MG63 (cell line): ENCODE data around the gene FCRLB. TPM values are rescaled to one million over a fixed set of nuclear protein-coding genes. Genes with fewer than 3 reads are reported as not detected.
"Not testable (repeated sequence)": the region's sequence is repeated elsewhere in the genome, so short reads cannot be mapped to it uniquely, and the experiment has no call there.

Experiments used
- DNase-seq: peaks from one replicate; pipeline ENCODE4 v3.0.0-alpha.2; 2020
- H3K27me3 ChIP-seq: fragments of 250-450 bp; sonication (Bioruptor Pico); 2 replicates; pipeline ENCODE4 v1.5.1; 2020; ENCODE audit warnings: mild to moderate bottlenecking, moderate library complexity
- H3K36me3 ChIP-seq: fragments of 250-450 bp; sonication (Bioruptor Pico); 2 replicates; pipeline ENCODE4 v1.5.1; 2020; ENCODE audit warnings: mild to moderate bottlenecking, moderate library complexity
- H3K4me3 ChIP-seq: fragments of 250-450 bp; sonication (Bioruptor Pico); 2 replicates; pipeline ENCODE4 v1.5.1; 2020; ENCODE audit warnings: mild to moderate bottlenecking, moderate library complexity
- H3K9me3 ChIP-seq: fragments of 250-450 bp; sonication (Bioruptor Pico); 2 replicates; pipeline ENCODE4 v1.5.1; 2020; ENCODE audit warnings: mild to moderate bottlenecking, moderate library complexity
- total RNA-seq: library from RNA; depleted of rRNA; stranded (reverse); fragments of >200 nt; shearing (Covaris generic); gene quantifications from 2 replicates; pipeline ENCODE4 v1.2.3, GENCODE V29; 2014; ENCODE audit warnings: low replicate concordance; rRNA removed

The FCRLB gene
- total RNA-seq = 0.47 and 3.1 TPM in 2 replicates

- Histone ChIP-seq H3K27me3 (no peaks in the 10 kb centered on the region), H3K36me3 (no peaks in the 10 kb centered on the region), H3K4me3 (no peak within 1 kb of the TSS), H3K9me3 (no peaks in the 10 kb centered on the region)
- DNase-seq = no peak
Observed at GRCh38 chr1:161720956-161721737, at the start of gene FCRLB. Gene FCRLB, plus strand, starts transcription at chr1:161721544. Its CDS starts 1,129 bp downstream, at chr1:161722673.

GRCh38 chr1:161673437-161673836, 47.9 kb upstream of the FCRLB start:
- not testable (repeated sequence) for H3K4me3 ChIP-seq, H3K27me3 ChIP-seq, DNase-seq, H3K36me3 ChIP-seq, H3K9me3 ChIP-seq

- not testable (repeated sequence) for DNase-seq, H3K9me3 ChIP-seq, H3K4me3 ChIP-seq, H3K27me3 ChIP-seq, H3K36me3 ChIP-seq
Observed at GRCh38 chr1:161674447-161674846, 46.9 kb upstream of the FCRLB start.

GRCh38 chr1:161674908-161675307, 46.4 kb upstream of the FCRLB start:
- H3K4me3 ChIP-seq, DNase-seq, H3K27me3 ChIP-seq, H3K9me3 ChIP-seq, H3K36me3 ChIP-seq: not testable (repeated sequence)

GRCh38 chr1:161676441-161676840, 44.9 kb upstream of the FCRLB start:
- Histone ChIP-seq H3K27me3 (no peaks in the 10 kb centered on the region), H3K9me3 (no peaks in the 10 kb centered on the region), H3K4me3 (no peak overlapping the region), H3K36me3 (no peaks in the 10 kb centered on the region)
- no peak for DNase-seq

- no peaks in the 10 kb centered on the region for H3K9me3 ChIP-seq
- H3K4me3 ChIP-seq = no peak overlapping the region
- no peaks in the 10 kb centered on the region for H3K27me3 ChIP-seq
- no peak for DNase-seq
- H3K36me3 ChIP-seq = no peaks in the 10 kb centered on the region
Observed at GRCh38 chr1:161676958-161677689, 44.2 kb upstream of the FCRLB start.

- no peaks in the 10 kb centered on the region for H3K36me3 ChIP-seq
- H3K4me3 ChIP-seq = no peak overlapping the region
- no peak for DNase-seq
- no peaks in the 10 kb centered on the region for H3K9me3 ChIP-seq
- H3K27me3 ChIP-seq = peaks cover 7% of the 10 kb centered on the region
Observed at GRCh38 chr1:161678500-161678899, 42.8 kb upstream of the FCRLB start.

GRCh38 chr1:161681879-161682278, 39.5 kb upstream of the FCRLB start:
- no peak for DNase-seq
- Histone ChIP-seq H3K9me3 (no peaks in the 10 kb centered on the region), H3K4me3 (no peak overlapping the region), H3K36me3 (no peaks in the 10 kb centered on the region), H3K27me3 (peaks cover 23% of the 10 kb centered on the region)

GRCh38 chr1:161688946-161689345, 32.4 kb upstream of the FCRLB start:
- H3K27me3 ChIP-seq = peaks cover 13% of the 10 kb centered on the region
- H3K9me3 ChIP-seq = no peaks in the 10 kb centered on the region
- no peaks in the 10 kb centered on the region for H3K36me3 ChIP-seq
- DNase-seq = no peak
- H3K4me3 ChIP-seq = no peak overlapping the region

- Histone ChIP-seq H3K9me3 (0 out of 2 replicates have a peak, but pooled peaks cover 4% of the 10 kb centered on the region), H3K27me3 (peaks cover 7% of the 10 kb centered on the region), H3K4me3 (no peak overlapping the region), H3K36me3 (no peaks in the 10 kb centered on the region)
- DNase-seq = no peak
Observed at GRCh38 chr1:161691846-161692245, 29.5 kb upstream of the FCRLB start.

GRCh38 chr1:161693020-161693712, 28.2 kb upstream of the FCRLB start:
- not testable (repeated sequence) for H3K36me3 ChIP-seq, H3K27me3 ChIP-seq, DNase-seq, H3K9me3 ChIP-seq, H3K4me3 ChIP-seq

GRCh38 chr1:161698302-161698701, 23.0 kb upstream of the FCRLB start:
- not testable (repeated sequence) for H3K4me3 ChIP-seq, H3K36me3 ChIP-seq, H3K27me3 ChIP-seq, DNase-seq, H3K9me3 ChIP-seq

GRCh38 chr1:161702250-161702649, 19.1 kb upstream of the FCRLB start:
- no peaks in the 10 kb centered on the region; the same call in 1 of the 2 replicates for H3K9me3 ChIP-seq
- DNase-seq = no peak
- peaks cover 3% of the 10 kb centered on the region; the same call in 1 of the 2 replicates for H3K27me3 ChIP-seq
- no peaks in the 10 kb centered on the region for H3K36me3 ChIP-seq
- no peak overlapping the region for H3K4me3 ChIP-seq

GRCh38 chr1:161705537-161705936, 15.8 kb upstream of the FCRLB start:
- Histone ChIP-seq H3K36me3 (no peaks in the 10 kb centered on the region), H3K4me3 (no peak overlapping the region), H3K27me3 (no peaks in the 10 kb centered on the region), H3K9me3 (no peaks in the 10 kb centered on the region; the same call in 1 of the 2 replicates)
- no peak for DNase-seq

GRCh38 chr1:161706113-161706481, 15.2 kb upstream of the FCRLB start:
- no peaks in the 10 kb centered on the region for H3K27me3 ChIP-seq
- no peaks in the 10 kb centered on the region for H3K36me3 ChIP-seq
- peak; percentile 71 for DNase-seq

GRCh38 chr1:161706482-161707347, 14.6 kb upstream of the FCRLB start, which contains the start of gene FCRLA:
Gene FCRLA, plus strand, starts transcription at chr1:161707229. Its CDS starts 36 bp downstream, at chr1:161707265.
- Histone ChIP-seq H3K27me3 (no peaks in the 10 kb centered on the region), H3K36me3 (no peaks in the 10 kb centered on the region), H3K4me3 (no peak within 1 kb of the TSS), H3K9me3 (no peaks in the 10 kb centered on the region; the same call in 1 of the 2 replicates)
- DNase-seq = peak; percentile 68

More at GRCh38 chr1:161706113-161706481, 15.2 kb upstream of the FCRLB start:
- Histone ChIP-seq H3K9me3 (no peaks in the 10 kb centered on the region; the same call in 1 of the 2 replicates), H3K4me3 (no peak overlapping the region)
